ENCODE data around the gene SPSB3.

DNA sequence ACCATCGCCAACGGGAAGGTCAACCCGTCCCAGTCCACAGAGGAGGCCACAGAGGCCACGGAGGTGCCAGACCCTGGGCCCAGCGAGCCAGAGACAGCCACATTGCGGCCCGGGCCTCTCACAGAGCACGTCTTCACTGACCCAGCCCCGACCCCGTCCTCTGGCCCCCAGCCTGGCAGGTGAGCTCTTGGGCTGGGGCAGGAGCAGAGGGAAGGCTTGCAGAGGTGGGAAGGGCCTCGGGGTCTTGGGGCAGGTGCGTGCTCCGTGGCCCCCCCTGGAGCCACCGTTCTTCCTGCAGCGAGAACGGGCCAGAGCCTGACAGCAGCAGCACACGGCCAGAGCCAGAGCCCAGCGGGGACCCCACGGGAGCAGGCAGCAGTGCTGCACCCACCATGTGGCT, 16.1 kb downstream of the SPSB3 start:
- TF ChIP-seq, protein P1, sequence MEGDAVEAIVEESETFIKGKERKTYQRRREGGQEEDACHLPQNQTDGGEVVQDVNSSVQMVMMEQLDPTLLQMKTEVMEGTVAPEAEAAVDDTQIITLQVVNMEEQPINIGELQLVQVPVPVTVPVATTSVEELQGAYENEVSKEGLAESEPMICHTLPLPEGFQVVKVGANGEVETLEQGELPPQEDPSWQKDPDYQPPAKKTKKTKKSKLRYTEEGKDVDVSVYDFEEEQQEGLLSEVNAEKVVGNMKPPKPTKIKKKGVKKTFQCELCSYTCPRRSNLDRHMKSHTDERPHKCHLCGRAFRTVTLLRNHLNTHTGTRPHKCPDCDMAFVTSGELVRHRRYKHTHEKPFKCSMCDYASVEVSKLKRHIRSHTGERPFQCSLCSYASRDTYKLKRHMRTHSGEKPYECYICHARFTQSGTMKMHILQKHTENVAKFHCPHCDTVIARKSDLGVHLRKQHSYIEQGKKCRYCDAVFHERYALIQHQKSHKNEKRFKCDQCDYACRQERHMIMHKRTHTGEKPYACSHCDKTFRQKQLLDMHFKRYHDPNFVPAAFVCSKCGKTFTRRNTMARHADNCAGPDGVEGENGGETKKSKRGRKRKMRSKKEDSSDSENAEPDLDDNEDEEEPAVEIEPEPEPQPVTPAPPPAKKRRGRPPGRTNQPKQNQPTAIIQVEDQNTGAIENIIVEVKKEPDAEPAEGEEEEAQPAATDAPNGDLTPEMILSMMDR (IDR thresholded peaks at IDR 0.05): no peak
- no peak for TF ChIP-seq POLR2A (IDR thresholded peaks at IDR 0.05)
